SK-N-SH (cell line): ENCODE results near the gene MAST4. TPM values are rescaled to one million over a fixed set of nuclear protein-coding genes. Genes with fewer than 3 reads are reported as not detected.

Experiments
- CTCF ChIA-PET: fragments of 300-600, 350-600 bp; formaldehyde crosslinking; extraction: SDS; loops from one replicate; lab custom pipeline; 2021; lab: Yijun Ruan, JAX
- POLR2A ChIA-PET: fragments of 350-600 bp; sonication (Branson Sonifier 250); formaldehyde crosslinking; extraction: SDS; loops from one replicate; lab custom pipeline; 2020; ENCODE audit warnings: antibody characterized with exemption, inconsistent platforms; lab: Yijun Ruan, JAX
- DNase-seq: peaks from one replicate; pipeline ENCODE4 v3.0.0; 2012
- H2AFZ ChIP-seq: fragments of 200-600 bp; sonication (generic); 2 replicates; pipeline ENCODE4 v1.8.1; 2016; ENCODE audit warnings: antibody characterized with exemption, mild to moderate bottlenecking, low read depth
- H3F3A ChIP-seq: fragments of 200-600 bp; sonication (generic); replicated peaks from 2 replicates; pipeline ENCODE3; 2016; ENCODE audit warnings: antibody characterized with exemption, mild to moderate bottlenecking; ENCODE audit not compliant: insufficient read depth
- H3K27ac ChIP-seq, 2 experiments: fragments of 200-500 bp in 1 of 2; fragments of 200-600 bp in 1 of 2; sonication (Bioruptor generic) in 1 of 2; sonication (generic), shearing (Covaris generic) in 1 of 2; 2 replicates each; pipeline versions ENCODE4 v1.5.1 to v1.6.1; 2014 to 2016; ENCODE audit warnings: low read depth in 2 of 2, inconsistent platforms in 1 of 2, low read length in 1 of 2, mild to moderate bottlenecking in 1 of 2, mixed read lengths in 1 of 2
- H3K27me3 ChIP-seq: fragments of 200-600 bp; sonication (generic), shearing (Covaris generic); 2 replicates; pipeline ENCODE4 v1.6.1; 2016; ENCODE audit warnings: mixed run types; ENCODE audit not compliant: insufficient read depth
- H3K36me3 ChIP-seq, 2 experiments: fragments of 200-500 bp in 1 of 2; fragments of 200-600 bp in 1 of 2; sonication (Bioruptor generic) in 1 of 2; sonication (generic) in 1 of 2; replicated peaks in 1 of 2; 2 replicates each; pipeline versions ENCODE3 to v1.5.1; 2014 to 2016; ENCODE audit warnings: low read length in 1 of 2, mild to moderate bottlenecking in 1 of 2; ENCODE audit not compliant: insufficient read depth in 2 of 2, control insufficient read depth in 1 of 2
- H3K4me1 ChIP-seq, 2 experiments: fragments of 200-500 bp in 1 of 2; fragments of 200-600 bp in 1 of 2; sonication (Bioruptor generic) in 1 of 2; sonication (generic), shearing (Covaris generic) in 1 of 2; 2 replicates each; pipeline versions ENCODE4 v1.5.1 to v1.6.1; 2014 to 2016; ENCODE audit warnings: low read depth in 1 of 2, low read length in 1 of 2, mixed run types in 1 of 2; ENCODE audit not compliant: insufficient read depth in 2 of 2, control insufficient read depth in 1 of 2
- H3K4me2 ChIP-seq: fragments of 200-600 bp; sonication (generic), shearing (Covaris generic); 2 replicates; pipeline ENCODE4 v1.6.1; 2017; ENCODE audit warnings: mixed run types
- H3K4me3 ChIP-seq, 2 experiments: fragments of 200-500 bp in 1 of 2; fragments of 200-600 bp in 1 of 2; sonication (Bioruptor generic) in 1 of 2; sonication (generic), shearing (Covaris generic) in 1 of 2; 2 replicates each; pipeline versions ENCODE4 v1.5.1 to v1.8.1; 2014 to 2016; ENCODE audit warnings: low read depth in 2 of 2, inconsistent platforms in 1 of 2, low read length in 1 of 2, mild to moderate bottlenecking in 1 of 2, mixed read lengths in 1 of 2, moderate library complexity in 1 of 2
- H3K79me2 ChIP-seq: fragments of 200-600 bp; sonication (generic); 2 replicates; pipeline ENCODE4 v1.8.1; 2017; ENCODE audit warnings: mild to moderate bottlenecking; ENCODE audit not compliant: insufficient read depth
- H3K9ac ChIP-seq: fragments of 200-600 bp; sonication (generic); 2 replicates; pipeline ENCODE4 v1.6.1; 2017; ENCODE audit warnings: mixed run types
- H3K9me2 ChIP-seq: fragments of 200-600 bp; sonication (generic); 2 replicates; pipeline ENCODE4 v1.6.1; 2017; ENCODE audit warnings: mixed run types
- H3K9me3 ChIP-seq: fragments of 200-600 bp; sonication (generic); 2 replicates; pipeline ENCODE4 v1.6.1; 2017; ENCODE audit warnings: mixed run types, mild to moderate bottlenecking, moderate library complexity
- H4K20me1 ChIP-seq: fragments of 200-600 bp; sonication (generic); 2 replicates; pipeline ENCODE4 v1.6.1; 2017; ENCODE audit warnings: mild to moderate bottlenecking, mixed run types; ENCODE audit not compliant: insufficient read depth
- CHD2 ChIP-seq: fragments of 150-350 bp; IDR thresholded peaks from 2 replicates; pipeline ENCODE4 v1.6.1; 2018; ENCODE audit warnings: low read length; ENCODE audit not compliant: partially characterized antibody
- EZH2phosphoT487 ChIP-seq: fragments of 200-600 bp; sonication (generic); IDR thresholded peaks from 2 replicates; pipeline ENCODE4 v1.6.1; 2017; ENCODE audit warnings: low read depth, mixed run types, mild to moderate bottlenecking, antibody characterized with exemption, moderate library complexity, borderline replicate concordance
- FOSL2 ChIP-seq: IDR thresholded peaks from 2 replicates; pipeline ENCODE4 v1.4.0; 2012; ENCODE audit warnings: low read depth, mild to moderate bottlenecking, moderate library complexity, borderline replicate concordance
- FOXJ3 ChIP-seq: sonication (generic); formaldehyde crosslinking; IDR thresholded peaks from 2 replicates; pipeline ENCODE4 v1.5.1; 2020; ENCODE audit warnings: mild to moderate bottlenecking, missing genetic modification reagents
- GABPA ChIP-seq: IDR thresholded peaks from 2 replicates; pipeline ENCODE4 v1.4.0; 2012; ENCODE audit warnings: low read depth, mild to moderate bottlenecking
- JUND ChIP-seq: IDR thresholded peaks from 2 replicates; pipeline ENCODE4 v1.4.0; 2012
- MEF2A ChIP-seq: IDR thresholded peaks from 2 replicates; pipeline ENCODE4 v1.4.0; 2012; ENCODE audit warnings: low read depth, borderline replicate concordance
- SIN3A ChIP-seq: IDR thresholded peaks from 2 replicates; pipeline ENCODE4 v1.6.1; 2012; ENCODE audit warnings: low read depth, mild to moderate bottlenecking, low read length, moderate library complexity, borderline replicate concordance
- SMC3 ChIP-seq: IDR thresholded peaks from 2 replicates; pipeline ENCODE4 v1.6.1; 2012; ENCODE audit warnings: low read depth, low read length, improper control_type of control experiment
- TAF1 ChIP-seq: IDR thresholded peaks from 2 replicates; pipeline ENCODE4 v1.6.1; 2012; ENCODE audit warnings: low read depth, mild to moderate bottlenecking, low read length, moderate library complexity, borderline replicate concordance
- WGBS: methylation state at CpG from one replicate; pipeline ENCODE4 v1.1.6; 2017; ENCODE audit warnings: low lambda C conversion rate; 5-methylcytosine and 5-hydroxymethylcytosine counted together
- polyA plus RNA-seq, 3 experiments: library from polyadenylated mRNA; depleted of rRNA; stranded (reverse); fragments of >200 nt; gene quantifications; 2 replicates each; pipeline ENCODE4 v1.2.3, GENCODE V29; 2012
- TF ChIP-seq, protein P1 (sequence below): IDR thresholded peaks from 2 replicates; pipeline ENCODE4 v1.4.0; 2012; ENCODE audit warnings: low read depth
- TF ChIP-seq, protein P2 (sequence below): IDR thresholded peaks from 2 replicates; pipeline ENCODE4 v1.4.0; 2012; ENCODE audit warnings: low read depth, borderline replicate concordance
- TF ChIP-seq, protein P3 (sequence below): fragments of 200-600 bp; sonication (generic); IDR thresholded peaks from 2 replicates; pipeline ENCODE4 v1.6.1; 2017; ENCODE audit warnings: antibody characterized with exemption, mild to moderate bottlenecking, moderate library complexity
- TF ChIP-seq, protein P4 (sequence below): IDR thresholded peaks from 2 replicates; pipeline ENCODE4; 2012
- TF ChIP-seq, protein P5 (sequence below): fragments of 150-350 bp; IDR thresholded peaks from 2 replicates; pipeline ENCODE4 v1.6.1; 2017; ENCODE audit warnings: antibody characterized with exemption, low read length, low read depth, borderline replicate concordance

MAST4 gene
- polyA plus RNA-seq, 1 of the 3 experiments (the other 2 are of a cell fraction): 2.2 TPM

DNA sequence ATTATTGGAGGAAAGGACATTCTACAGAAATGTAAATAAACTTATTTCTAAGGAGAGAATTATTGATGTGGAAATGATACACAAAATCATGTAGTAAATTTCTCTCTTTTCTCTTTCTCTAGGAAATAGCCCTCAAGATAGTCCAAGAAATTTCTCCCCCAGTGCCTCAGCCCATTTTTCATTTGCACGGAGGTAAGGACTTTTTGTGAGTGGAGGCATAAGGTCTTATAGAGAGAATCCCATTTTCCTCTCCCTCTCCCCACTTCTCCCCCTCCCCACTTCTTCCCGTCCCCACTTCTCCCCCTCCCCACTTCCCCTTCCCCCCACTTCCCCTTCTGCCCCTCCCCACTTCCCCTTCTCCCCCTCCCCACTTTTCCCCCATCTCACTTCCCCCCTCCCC is 493.8 kb downstream of the MAST4 start:
- ChIA-PET CTCF (interaction anchor here (1.0 kb wide), 1 partner anchor 103 kb away, joined by 3 read pairs; no protein-coding TSS in a partner anchor), POLR2A (no interaction called here)
- 98% methylated on average over 2 of the region's 2 CpGs for WGBS
- peaks cover 9 to 33% of the 10 kb centered on the region in 2 experiments; a peak in 3 of 4 replicates for H3K4me1 ChIP-seq
- H3F3A ChIP-seq: no peaks in the 10 kb centered on the region
- no peaks in the 10 kb centered on the region for H3K79me2 ChIP-seq
- no peak overlapping the region for H2AFZ ChIP-seq
- H3K27ac ChIP-seq: peak overlapping the region in 1 of 2 experiments; percentile 78; a peak in 2 of 4 replicates
- no peak overlapping the region for H3K4me3 ChIP-seq
- no peaks in the 10 kb centered on the region for H3K36me3 ChIP-seq
- H4K20me1 ChIP-seq: no peaks in the 10 kb centered on the region
- no peak overlapping the region for H3K9ac ChIP-seq
- H3K9me3 ChIP-seq: no peaks in the 10 kb centered on the region
- TF ChIP-seq MEF2A: no peak
- TF ChIP-seq GABPA: no peak
- no peak for TF ChIP-seq CHD2
- no peak for TF ChIP-seq TAF1
- TF ChIP-seq, protein P1, sequence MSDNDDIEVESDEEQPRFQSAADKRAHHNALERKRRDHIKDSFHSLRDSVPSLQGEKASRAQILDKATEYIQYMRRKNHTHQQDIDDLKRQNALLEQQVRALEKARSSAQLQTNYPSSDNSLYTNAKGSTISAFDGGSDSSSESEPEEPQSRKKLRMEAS: no peak
- TF ChIP-seq SMC3: no peak
- TF ChIP-seq FOXJ3 (CRISPR knock-in tag): no peak
- TF ChIP-seq, protein P2, sequence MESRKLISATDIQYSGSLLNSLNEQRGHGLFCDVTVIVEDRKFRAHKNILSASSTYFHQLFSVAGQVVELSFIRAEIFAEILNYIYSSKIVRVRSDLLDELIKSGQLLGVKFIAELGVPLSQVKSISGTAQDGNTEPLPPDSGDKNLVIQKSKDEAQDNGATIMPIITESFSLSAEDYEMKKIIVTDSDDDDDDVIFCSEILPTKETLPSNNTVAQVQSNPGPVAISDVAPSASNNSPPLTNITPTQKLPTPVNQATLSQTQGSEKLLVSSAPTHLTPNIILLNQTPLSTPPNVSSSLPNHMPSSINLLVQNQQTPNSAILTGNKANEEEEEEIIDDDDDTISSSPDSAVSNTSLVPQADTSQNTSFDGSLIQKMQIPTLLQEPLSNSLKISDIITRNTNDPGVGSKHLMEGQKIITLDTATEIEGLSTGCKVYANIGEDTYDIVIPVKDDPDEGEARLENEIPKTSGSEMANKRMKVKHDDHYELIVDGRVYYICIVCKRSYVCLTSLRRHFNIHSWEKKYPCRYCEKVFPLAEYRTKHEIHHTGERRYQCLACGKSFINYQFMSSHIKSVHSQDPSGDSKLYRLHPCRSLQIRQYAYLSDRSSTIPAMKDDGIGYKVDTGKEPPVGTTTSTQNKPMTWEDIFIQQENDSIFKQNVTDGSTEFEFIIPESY: no peak
- no peak for TF ChIP-seq SIN3A
- TF ChIP-seq, protein P3, sequence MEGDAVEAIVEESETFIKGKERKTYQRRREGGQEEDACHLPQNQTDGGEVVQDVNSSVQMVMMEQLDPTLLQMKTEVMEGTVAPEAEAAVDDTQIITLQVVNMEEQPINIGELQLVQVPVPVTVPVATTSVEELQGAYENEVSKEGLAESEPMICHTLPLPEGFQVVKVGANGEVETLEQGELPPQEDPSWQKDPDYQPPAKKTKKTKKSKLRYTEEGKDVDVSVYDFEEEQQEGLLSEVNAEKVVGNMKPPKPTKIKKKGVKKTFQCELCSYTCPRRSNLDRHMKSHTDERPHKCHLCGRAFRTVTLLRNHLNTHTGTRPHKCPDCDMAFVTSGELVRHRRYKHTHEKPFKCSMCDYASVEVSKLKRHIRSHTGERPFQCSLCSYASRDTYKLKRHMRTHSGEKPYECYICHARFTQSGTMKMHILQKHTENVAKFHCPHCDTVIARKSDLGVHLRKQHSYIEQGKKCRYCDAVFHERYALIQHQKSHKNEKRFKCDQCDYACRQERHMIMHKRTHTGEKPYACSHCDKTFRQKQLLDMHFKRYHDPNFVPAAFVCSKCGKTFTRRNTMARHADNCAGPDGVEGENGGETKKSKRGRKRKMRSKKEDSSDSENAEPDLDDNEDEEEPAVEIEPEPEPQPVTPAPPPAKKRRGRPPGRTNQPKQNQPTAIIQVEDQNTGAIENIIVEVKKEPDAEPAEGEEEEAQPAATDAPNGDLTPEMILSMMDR: no peak
- TF ChIP-seq EZH2phosphoT487: no peak
- TF ChIP-seq, protein P4, sequence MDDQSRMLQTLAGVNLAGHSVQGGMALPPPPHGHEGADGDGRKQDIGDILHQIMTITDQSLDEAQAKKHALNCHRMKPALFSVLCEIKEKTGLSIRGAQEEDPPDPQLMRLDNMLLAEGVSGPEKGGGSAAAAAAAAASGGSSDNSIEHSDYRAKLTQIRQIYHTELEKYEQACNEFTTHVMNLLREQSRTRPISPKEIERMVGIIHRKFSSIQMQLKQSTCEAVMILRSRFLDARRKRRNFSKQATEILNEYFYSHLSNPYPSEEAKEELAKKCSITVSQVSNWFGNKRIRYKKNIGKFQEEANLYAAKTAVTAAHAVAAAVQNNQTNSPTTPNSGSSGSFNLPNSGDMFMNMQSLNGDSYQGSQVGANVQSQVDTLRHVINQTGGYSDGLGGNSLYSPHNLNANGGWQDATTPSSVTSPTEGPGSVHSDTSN: no peak
- no peak for TF ChIP-seq FOSL2
- TF ChIP-seq, protein P5, sequence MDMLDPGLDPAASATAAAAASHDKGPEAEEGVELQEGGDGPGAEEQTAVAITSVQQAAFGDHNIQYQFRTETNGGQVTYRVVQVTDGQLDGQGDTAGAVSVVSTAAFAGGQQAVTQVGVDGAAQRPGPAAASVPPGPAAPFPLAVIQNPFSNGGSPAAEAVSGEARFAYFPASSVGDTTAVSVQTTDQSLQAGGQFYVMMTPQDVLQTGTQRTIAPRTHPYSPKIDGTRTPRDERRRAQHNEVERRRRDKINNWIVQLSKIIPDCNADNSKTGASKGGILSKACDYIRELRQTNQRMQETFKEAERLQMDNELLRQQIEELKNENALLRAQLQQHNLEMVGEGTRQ: no peak
- no peak for TF ChIP-seq JUND
- H3K9me2 ChIP-seq: no peaks in the 10 kb centered on the region
- no peak overlapping the region for H3K4me2 ChIP-seq
- DNase-seq: no peak
- no peaks in the 10 kb centered on the region for H3K27me3 ChIP-seq
